ENCODE measurements around the gene SLC8A3. TPM values are rescaled to one million over a fixed set of nuclear protein-coding genes. Genes with fewer than 3 reads are reported as not detected.

SLC8A3 gene
- total and polyA plus RNA-seq, 2 of the 13 experiments (the other 11 are each of a cell fraction or from before 2014, with no cell fraction given): 0.01 to 0.02 TPM

- TF ChIP-seq IRF1 (CRISPR knock-in tag; IDR thresholded peaks at IDR 0.05; ENCODE audit: low read depth) (0 out of 2 replicates have a peak, but pooled peaks have one; percentile 75), ZNF296 (CRISPR knock-in tag; conservative IDR thresholded peaks at IDR 0.05) (peak; percentile 97), ZNF710 (CRISPR knock-in tag; IDR thresholded peaks at IDR 0.05; ENCODE audit: borderline replicate concordance) (peak; percentile 97), ZNF18 (CRISPR knock-in tag; IDR thresholded peaks at IDR 0.05; ENCODE audit: insufficient replicate concordance) (peak; percentile 52), MXI1 (IDR thresholded peaks at IDR 0.05; ENCODE audit: borderline replicate concordance, low read depth, low read length) (peak; percentile 96; the same call in 2 of the 3 replicates), SOX13 (IDR thresholded peaks at IDR 0.05) (no peak), SOX13 (CRISPR knock-in tag; conservative IDR thresholded peaks at IDR 0.05 in 1 of 2, IDR thresholded peaks at IDR 0.05 in 1 of 2) (peak in 1 of 2 experiments; percentile 91; a peak in 2 of 4 replicates), ZNF782 (CRISPR knock-in tag; IDR thresholded peaks at IDR 0.05; ENCODE audit: borderline replicate concordance) (peak; percentile 56; the same call in 1 of the 2 replicates), SOX6 (IDR thresholded peaks at IDR 0.05) (no peak), SOX6 (CRISPR knock-in tag; IDR thresholded peaks at IDR 0.05) (peak; percentile 96), POLR2G (IDR thresholded peaks at IDR 0.05; ENCODE audit: low read depth, low read length) (peak; percentile 52), KMT2B (CRISPR knock-in tag; IDR thresholded peaks at IDR 0.05) (no peak), TERF1 (CRISPR knock-in tag; IDR thresholded peaks at IDR 0.05) (no peak), GABPB1 (CRISPR knock-in tag; IDR thresholded peaks at IDR 0.05) (peak; percentile 41; the same call in 1 of the 2 replicates), HNF4A (CRISPR knock-in tag; IDR thresholded peaks at IDR 0.05) (peak; percentile 100), ZNF530 (CRISPR knock-in tag; IDR thresholded peaks at IDR 0.05; ENCODE audit: low read depth) (no peak), ZFP36L2 (CRISPR knock-in tag; IDR thresholded peaks at IDR 0.05) (no peak), BRF2 (CRISPR knock-in tag; IDR thresholded peaks at IDR 0.05) (no peak), BORCS8-MEF2B (CRISPR knock-in tag; IDR thresholded peaks at IDR 0.05) (peak; percentile 42), RFXAP (CRISPR knock-in tag; IDR thresholded peaks at IDR 0.05; ENCODE audit: borderline replicate concordance) (peak; percentile 73; the same call in 1 of the 2 replicates), SCMH1 (CRISPR knock-in tag; IDR thresholded peaks at IDR 0.05; ENCODE audit: borderline replicate concordance) (no peak)
Measured at GRCh38 chr14:70005281-70005805, 183.4 kb downstream of the SLC8A3 start (continued).
